Transverse colon (tissue), 4 donors: Measurements from ENCODE around the gene MTERF4.

Experiments
- EP300 ChIP-seq: sonication (generic); formaldehyde crosslinking; IDR thresholded peaks from one replicate; pipeline ENCODE4 v1.6.1; 2017; ENCODE audit warnings: antibody characterized with exemption, low read depth
- POLR2A ChIP-seq: fragments of 450-650 bp; IDR thresholded peaks from one replicate; pipeline ENCODE4 v1.6.1; 2016; ENCODE audit warnings: antibody characterized with exemption, mild to moderate bottlenecking, moderate library complexity
- POLR2AphosphoS5 ChIP-seq, 3 donors: sonication (generic); formaldehyde crosslinking; IDR thresholded peaks; one replicate each; pipeline ENCODE4 v1.6.1; 2016; ENCODE audit warnings: antibody characterized with exemption in 3 of 3
- TF ChIP-seq, protein P1 (sequence below), 5 experiments: fragments of 200-600 bp in 3 of 5; fragments of 450-650 bp in 2 of 5; sonication (generic) in 3 of 5; IDR thresholded peaks; 1 replicate in 2 of 5; 2 replicates in 3 of 5; pipeline ENCODE4 v1.5.1; 2016 to 2017; ENCODE audit warnings: antibody characterized with exemption in 5 of 5, inconsistent platforms in 3 of 5, mild to moderate bottlenecking in 2 of 5, moderate library complexity in 1 of 5

DNA sequence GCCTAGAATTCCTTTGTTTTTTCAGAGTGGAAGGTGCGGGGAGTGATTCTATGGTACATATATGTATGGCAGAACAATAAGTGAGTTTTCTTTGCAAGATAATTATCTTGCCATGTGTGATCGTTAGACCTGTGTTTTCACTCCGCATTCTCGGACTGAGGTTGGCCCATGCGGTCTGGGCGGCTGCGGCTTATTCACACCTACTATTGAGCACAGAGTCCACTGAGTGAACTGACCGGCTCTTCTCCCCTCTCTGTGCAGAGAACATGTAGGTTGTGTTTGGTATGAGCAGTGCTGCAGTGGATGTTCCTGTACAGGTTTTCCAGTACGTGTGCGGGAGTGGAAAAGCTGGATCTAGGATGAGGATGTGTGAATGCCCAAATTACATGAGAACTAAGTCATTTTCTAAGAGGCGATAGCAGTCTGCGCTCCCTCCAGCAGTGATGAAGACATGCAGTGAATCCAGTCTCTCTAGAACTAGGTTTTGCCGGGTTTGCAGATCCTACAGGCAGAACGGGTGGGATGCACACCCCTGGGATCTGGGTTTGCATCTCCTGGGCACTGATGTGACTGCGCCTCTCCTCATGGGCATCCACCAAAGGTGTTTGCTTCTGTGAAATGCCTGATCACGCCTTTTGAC is 27.1 kb downstream of the MTERF4 start:
- TF ChIP-seq POLR2AphosphoS5 (IDR thresholded peaks at IDR 0.05) (no peak), EP300 (no peak), POLR2A (no peak)
- TF ChIP-seq, protein P1, sequence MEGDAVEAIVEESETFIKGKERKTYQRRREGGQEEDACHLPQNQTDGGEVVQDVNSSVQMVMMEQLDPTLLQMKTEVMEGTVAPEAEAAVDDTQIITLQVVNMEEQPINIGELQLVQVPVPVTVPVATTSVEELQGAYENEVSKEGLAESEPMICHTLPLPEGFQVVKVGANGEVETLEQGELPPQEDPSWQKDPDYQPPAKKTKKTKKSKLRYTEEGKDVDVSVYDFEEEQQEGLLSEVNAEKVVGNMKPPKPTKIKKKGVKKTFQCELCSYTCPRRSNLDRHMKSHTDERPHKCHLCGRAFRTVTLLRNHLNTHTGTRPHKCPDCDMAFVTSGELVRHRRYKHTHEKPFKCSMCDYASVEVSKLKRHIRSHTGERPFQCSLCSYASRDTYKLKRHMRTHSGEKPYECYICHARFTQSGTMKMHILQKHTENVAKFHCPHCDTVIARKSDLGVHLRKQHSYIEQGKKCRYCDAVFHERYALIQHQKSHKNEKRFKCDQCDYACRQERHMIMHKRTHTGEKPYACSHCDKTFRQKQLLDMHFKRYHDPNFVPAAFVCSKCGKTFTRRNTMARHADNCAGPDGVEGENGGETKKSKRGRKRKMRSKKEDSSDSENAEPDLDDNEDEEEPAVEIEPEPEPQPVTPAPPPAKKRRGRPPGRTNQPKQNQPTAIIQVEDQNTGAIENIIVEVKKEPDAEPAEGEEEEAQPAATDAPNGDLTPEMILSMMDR (IDR thresholded peaks at IDR 0.05) = no peak
